Retinal pigment epithelial cell (primary cell): ENCODE data around the gene RXFP1.

Experiments used
- DNase-seq: peaks from one replicate; pipeline ENCODE4 v3.0.0-alpha.2; 2010; ENCODE audit warnings: low read depth
- H3K4me3 ChIP-seq: 2 replicates; pipeline ENCODE4 v1.5.1; 2011; ENCODE audit warnings: mild to moderate bottlenecking, low read length, control low read depth, moderate library complexity
- TF ChIP-seq, protein P1 (sequence below): conservative IDR thresholded peaks from 2 replicates; pipeline ENCODE4 v1.5.1; 2011; ENCODE audit warnings: low read depth, low read length, control low read depth, inconsistent platforms

Gene RXFP1

DNA sequence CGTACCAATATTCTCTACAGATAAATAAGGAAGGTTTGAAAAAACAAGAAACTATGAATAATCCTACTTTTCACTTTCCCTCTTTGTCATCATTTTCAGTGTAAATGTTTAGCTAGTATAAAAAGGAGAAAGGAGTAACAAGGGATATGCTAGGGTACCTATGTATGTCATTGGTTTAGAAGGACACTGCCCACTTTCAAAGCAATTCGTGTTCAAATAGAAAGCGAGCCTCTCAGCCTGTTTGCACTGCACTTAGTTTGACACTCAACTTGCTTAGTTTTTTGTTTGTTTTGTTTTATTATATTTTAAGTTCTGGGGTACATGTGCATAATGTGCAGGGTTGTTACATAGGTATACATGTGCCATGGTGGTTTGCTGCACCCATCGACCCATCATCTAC lies 21.6 kb upstream of the RXFP1 start:
- TF ChIP-seq, protein P1, sequence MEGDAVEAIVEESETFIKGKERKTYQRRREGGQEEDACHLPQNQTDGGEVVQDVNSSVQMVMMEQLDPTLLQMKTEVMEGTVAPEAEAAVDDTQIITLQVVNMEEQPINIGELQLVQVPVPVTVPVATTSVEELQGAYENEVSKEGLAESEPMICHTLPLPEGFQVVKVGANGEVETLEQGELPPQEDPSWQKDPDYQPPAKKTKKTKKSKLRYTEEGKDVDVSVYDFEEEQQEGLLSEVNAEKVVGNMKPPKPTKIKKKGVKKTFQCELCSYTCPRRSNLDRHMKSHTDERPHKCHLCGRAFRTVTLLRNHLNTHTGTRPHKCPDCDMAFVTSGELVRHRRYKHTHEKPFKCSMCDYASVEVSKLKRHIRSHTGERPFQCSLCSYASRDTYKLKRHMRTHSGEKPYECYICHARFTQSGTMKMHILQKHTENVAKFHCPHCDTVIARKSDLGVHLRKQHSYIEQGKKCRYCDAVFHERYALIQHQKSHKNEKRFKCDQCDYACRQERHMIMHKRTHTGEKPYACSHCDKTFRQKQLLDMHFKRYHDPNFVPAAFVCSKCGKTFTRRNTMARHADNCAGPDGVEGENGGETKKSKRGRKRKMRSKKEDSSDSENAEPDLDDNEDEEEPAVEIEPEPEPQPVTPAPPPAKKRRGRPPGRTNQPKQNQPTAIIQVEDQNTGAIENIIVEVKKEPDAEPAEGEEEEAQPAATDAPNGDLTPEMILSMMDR = no peak
- no peak for DNase-seq
- no peak overlapping the region for H3K4me3 ChIP-seq

DNA sequence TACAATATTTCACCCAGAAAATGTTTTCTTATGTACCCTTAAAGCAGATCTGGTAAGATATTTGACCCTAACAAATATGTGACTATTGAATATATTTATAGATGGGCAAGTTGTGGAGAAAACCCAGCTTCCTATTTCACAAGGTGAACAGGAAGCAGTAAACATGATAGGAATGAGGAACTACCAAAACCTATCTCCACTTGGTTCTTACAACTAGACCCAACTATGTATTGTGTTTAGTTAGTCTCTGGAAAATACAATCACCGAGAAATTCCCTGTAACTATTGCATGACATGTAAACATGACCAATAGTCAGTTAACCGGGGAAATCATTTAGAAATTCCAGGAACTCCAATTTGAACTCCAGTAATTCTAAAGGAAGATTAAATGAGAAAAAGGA lies 8.4 kb upstream of the RXFP1 start:
- DNase-seq = no peak
- TF ChIP-seq, protein P1 = no peak
- H3K4me3 ChIP-seq = no peak overlapping the region

DNA sequence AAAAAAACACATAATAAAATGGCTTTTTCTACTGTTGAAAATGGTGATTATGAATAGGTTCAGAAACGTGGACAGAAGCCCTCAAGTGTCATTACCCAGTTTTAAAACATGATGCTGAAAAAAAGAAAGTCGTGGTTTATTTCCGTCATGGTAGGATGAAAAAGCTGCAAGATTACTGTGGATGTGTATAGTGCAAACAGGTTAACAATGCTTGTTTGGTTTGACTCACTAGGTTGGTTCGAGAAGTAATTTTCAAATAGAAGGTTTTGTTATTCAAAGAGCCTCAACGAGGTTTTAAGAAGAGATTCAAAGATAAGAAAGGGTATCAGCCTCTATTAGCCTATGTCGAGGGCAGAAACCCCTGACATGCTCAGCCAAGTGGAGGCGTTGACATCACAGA lies 2.5 kb upstream of the RXFP1 start:
- no peak overlapping the region for H3K4me3 ChIP-seq
- DNase-seq = no peak
- TF ChIP-seq, protein P1 = no peak

DNA sequence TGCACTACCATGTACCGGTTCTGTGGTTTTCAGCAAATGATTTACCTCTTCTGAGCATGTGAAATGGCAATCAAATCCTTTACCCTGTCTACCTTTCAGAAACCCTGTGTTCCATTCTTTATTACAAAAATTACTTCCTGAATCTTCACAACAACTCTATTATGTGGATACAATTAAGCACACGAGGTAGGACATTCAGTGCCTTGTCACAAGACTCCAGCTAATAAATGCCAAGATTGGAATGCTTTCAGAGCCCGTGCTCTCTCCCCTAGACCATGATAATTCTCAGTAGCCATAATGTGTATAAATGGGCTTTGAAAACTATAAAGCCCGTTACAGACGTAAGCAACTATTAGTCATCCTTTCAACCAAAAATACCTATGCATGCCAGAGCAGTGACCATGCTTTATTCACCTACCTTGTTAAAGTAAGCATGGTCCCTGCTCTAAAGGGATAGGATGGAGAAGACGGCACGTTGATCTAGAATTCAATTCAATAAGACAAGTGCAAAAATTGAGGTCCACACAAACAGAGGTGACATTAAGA lies 2.4 kb downstream of the RXFP1 start:
- DNase-seq = peak; percentile 40
- H3K4me3 ChIP-seq = no peak overlapping the region
- TF ChIP-seq, protein P1 = no peak

DNA sequence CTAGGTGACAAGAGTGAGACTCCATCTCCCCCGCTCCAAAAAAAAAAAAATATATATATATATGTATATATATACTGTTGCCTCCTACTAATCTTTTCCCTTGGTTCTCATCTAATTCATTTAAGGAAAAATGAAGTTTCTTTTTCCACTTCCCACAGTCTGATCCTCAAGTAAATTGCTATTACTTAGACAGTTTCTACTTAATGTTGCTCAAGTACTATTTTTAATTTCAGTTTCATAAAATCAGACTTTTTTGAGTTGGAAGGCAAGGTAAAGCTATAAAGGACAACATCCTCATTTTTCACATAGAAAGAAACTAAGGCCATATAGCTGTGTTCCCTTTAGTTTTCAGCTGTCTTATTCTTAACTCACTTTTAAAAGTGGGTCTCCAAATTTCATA lies 5.8 kb downstream of the RXFP1 start:
- TF ChIP-seq, protein P1 = no peak
- no peak overlapping the region for H3K4me3 ChIP-seq
- DNase-seq = no peak

DNA sequence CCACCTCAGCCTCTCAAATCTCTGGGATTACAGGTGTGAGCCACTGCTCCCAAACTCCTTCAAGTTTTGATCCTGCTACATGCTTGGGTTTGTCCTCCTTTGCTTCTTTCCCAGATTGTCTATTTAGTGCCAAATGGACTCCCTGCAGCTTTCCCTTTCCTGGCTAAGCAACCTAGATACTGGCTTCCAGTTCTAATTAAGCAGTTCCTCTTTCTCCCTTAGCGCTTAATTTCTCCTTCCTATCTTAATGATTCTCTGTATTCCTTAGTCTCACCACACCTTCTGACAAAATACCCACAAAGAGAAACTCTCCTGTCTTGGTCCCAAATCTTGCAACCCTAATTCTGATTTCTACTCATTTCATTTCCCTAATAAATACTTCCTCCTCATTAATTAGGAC lies 7.8 kb downstream of the RXFP1 start:
- H3K4me3 ChIP-seq = no peak overlapping the region
- no peak for DNase-seq
- TF ChIP-seq, protein P1 = no peak

DNA sequence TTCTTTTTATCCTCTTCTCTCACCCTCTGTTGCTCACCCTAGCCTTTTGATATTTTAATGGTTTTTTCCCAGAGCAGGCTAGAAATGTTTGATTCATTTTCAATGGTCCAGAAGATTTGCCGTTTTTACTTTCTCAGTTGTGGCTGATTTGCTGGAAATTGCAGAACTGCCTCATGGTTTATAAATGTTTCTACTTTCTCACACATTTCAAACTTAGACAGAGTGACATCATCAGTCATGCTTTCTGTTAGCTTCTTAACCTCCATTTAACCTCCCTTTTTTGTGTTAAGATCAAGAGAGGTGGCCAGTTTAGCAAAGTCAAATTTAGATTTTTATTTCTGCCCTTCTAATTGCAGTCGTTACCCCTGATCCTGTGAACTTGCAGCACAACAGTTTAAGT lies 8.7 kb downstream of the RXFP1 start:
- peak; percentile 60 for DNase-seq
- no peak overlapping the region for H3K4me3 ChIP-seq
- TF ChIP-seq, protein P1 = no peak
